Choroid plexus epithelial cell (primary cell): ENCODE data around the gene ZNF398.

Experiments used
- DNase-seq: peaks from one replicate; pipeline ENCODE4 v3.0.0-alpha.2; 2010; ENCODE audit warnings: low read depth
- H3K4me3 ChIP-seq: 2 replicates; pipeline ENCODE4 v1.5.1; 2011; ENCODE audit warnings: low read depth, mild to moderate bottlenecking, control low read depth, low read length, moderate library complexity
- TF ChIP-seq, protein P1 (sequence below): conservative IDR thresholded peaks from 2 replicates; pipeline ENCODE4 v1.5.1; 2011; ENCODE audit warnings: low read depth, mild to moderate bottlenecking, control low read depth, inconsistent platforms, low read length, moderate library complexity

The ZNF398 gene

DNA sequence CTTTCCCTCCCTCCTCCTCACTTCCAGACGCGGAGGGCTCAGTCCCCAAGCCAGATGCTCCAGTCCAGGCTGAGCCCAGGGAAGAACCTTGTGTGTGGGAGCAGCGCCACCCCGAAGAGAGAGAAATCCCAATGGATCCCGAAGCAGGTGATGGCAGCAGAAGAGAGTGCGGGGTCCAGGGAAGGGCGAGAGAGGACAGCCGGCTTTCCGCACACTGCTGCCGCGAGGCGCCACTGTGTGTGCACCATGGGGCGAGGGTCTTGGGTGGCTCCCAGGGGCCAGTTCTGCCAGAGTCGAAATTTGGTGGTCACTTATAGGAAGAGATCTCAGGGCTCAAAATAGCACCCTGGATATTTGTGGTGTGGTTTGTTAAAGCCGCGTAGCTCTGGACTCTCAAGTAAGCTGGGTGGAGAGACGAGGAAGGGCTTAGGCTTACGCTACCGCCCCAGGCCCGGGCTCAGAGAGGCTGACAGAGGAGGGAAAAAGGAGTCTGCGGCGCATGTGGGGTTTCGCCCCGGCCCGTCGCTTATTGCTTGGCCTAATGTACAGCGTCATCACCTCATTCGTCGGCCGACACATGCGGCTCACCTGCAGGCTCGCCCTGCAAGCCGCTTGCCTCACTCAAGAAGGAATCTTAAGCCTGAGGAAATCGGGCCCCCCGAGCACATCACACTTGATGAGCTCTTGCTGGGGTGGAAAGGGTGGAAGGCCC is 60.2 kb downstream of the ZNF398 start:
- no peak for DNase-seq
- H3K4me3 ChIP-seq, result no peak overlapping the region
- TF ChIP-seq, protein P1, sequence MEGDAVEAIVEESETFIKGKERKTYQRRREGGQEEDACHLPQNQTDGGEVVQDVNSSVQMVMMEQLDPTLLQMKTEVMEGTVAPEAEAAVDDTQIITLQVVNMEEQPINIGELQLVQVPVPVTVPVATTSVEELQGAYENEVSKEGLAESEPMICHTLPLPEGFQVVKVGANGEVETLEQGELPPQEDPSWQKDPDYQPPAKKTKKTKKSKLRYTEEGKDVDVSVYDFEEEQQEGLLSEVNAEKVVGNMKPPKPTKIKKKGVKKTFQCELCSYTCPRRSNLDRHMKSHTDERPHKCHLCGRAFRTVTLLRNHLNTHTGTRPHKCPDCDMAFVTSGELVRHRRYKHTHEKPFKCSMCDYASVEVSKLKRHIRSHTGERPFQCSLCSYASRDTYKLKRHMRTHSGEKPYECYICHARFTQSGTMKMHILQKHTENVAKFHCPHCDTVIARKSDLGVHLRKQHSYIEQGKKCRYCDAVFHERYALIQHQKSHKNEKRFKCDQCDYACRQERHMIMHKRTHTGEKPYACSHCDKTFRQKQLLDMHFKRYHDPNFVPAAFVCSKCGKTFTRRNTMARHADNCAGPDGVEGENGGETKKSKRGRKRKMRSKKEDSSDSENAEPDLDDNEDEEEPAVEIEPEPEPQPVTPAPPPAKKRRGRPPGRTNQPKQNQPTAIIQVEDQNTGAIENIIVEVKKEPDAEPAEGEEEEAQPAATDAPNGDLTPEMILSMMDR, result no peak

DNA sequence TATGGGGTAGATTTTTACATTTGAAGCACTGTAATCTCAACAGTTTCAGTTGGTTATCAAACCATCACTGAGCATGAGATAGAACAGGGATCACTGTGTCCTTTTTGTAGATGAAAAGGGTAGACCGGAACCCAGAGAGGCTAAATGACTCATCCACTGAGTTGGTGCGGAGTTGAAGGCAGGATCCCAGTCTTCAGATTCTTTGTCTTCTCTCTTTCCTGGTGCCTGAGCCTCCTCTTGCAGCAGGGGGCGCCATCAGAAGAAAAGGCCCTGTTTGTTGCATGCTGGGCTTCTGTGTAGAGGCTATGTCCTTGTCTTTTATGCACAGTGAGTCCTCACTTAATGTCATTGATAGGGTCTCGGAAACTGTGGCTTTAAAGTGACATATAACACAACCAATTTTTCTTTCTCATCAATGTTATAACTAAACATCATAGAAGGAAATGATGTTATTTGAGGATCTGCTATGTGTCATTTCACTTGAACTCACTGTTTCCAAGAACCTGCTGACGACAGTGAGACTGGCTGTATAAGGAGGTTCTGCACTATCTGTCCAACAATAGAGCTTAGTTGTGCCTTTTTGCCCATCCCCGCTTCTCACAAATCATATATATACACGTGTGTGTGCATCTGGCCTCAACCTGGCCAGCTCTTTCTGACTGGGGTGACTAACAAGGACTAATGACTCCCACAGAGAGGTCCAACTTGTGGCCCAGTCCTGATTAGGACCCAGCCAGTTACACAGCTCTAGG is 62.4 kb downstream of the ZNF398 start:
- no peak overlapping the region for H3K4me3 ChIP-seq
- DNase-seq, result peak; percentile 88
- TF ChIP-seq, protein P1, result peak; percentile 92

DNA sequence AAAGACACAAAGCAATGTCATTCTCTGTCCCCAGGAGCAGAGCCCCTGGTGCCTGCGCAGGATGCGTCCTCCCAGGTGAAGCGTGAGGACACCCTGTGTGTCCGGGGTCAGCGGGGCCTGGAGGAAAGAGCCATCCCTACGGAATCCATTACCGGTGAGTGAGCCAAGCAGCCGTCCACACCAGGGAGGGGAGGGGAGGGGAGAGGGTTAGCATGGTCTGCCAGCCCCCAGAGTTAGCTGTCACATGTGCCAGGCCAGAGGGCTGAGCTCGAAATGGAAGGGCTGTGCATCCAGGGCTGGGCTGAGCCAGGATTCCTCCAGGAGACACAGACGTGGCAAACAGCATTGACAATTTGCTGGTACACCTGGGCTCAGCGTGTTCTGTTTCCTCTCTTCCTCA is 63.3 kb downstream of the ZNF398 start:
- H3K4me3 ChIP-seq, result no peak overlapping the region
- TF ChIP-seq, protein P1, result no peak
- no peak for DNase-seq

DNA sequence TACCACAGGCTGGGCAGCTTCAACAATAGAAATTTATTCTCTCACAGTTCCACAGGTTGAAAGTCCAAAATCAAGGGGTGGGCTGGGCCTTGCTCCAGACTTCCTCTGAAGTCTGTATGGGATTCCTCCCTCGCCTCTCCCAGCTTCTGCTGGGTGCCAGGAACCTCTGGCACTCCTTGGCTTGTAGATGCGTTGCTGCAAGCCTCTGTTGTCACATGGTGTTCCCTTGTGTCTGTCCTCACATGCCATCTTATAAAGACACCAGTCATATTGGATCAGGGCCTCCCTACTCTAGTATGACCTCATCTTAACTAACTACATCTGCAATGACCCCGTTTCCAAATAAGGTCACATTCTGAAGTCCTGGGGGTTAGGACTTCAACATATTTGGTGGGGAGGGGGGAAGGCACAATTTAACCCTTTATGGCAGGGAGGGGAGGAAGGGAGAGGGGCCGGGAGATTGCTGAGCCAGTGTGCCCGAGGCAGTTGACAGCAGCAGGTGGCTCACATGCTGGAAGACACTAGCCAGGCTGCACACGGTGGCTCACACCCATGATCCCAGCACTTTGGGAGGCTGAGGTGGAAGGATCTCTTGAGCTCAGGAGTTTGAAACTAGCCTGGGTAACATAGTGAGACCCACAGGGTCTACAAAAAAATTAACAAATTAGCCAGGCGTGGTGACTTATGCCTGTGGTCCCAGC is 66.9 kb downstream of the ZNF398 start:
- no peak for DNase-seq
- TF ChIP-seq, protein P1, result no peak
- no peak overlapping the region for H3K4me3 ChIP-seq

DNA sequence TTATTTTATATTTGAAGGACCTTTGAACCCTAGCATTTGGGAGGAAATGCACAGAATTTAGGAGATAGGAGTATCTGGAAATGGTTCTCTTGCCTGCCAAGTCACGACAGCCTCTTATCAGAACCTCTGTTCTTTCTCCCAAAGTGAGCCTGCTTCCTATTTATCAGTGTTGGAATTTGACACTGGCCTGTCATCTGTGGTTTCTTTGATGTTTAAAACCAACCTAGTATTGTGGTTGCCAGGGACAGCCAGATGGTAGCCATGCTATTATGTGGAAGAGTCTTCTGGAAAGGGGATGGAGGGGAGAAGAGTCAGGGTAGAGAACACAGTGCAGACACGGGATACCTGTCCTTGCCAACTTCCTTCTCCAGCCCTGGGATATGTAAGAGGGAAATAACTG is 69.1 kb downstream of the ZNF398 start:
- DNase-seq, result no peak
- no peak overlapping the region for H3K4me3 ChIP-seq
- TF ChIP-seq, protein P1, result no peak

DNA sequence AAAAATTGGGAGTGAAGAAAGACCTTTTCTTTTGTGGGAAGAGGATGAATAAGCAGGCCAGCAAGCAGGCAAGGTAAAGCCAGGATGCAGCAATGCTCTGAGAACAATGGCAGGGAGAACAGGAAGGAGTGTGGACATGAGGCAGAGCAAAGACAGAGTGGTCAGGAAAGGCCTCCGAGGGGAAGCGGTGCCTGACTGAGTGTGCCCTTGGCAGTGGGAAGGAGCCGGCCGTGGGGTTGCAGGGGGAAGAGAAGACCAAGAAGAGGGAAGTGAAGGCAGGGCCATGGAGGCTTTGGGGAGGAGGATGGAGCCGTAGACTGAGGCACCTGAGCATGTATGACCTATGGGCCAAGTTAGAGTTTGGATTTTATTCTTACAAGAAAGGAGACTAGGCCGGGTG is 70.3 kb downstream of the ZNF398 start:
- TF ChIP-seq, protein P1, result no peak
- H3K4me3 ChIP-seq, result no peak overlapping the region
- no peak for DNase-seq
